NCI-H82 treated with DMSO at 0.1 percent for 48 hours (cell line): Measurements from ENCODE around the gene ZNF580.
A peak's percentile ranks its signal among the peaks of the same experiment; 100 is the strongest.

Experiments used
- DNase-seq: peaks from one replicate; lab custom pipeline; 2025; ENCODE audit not compliant: unreplicated experiment; lab: John Stamatoyannopoulos, UW

ZNF580 gene

GRCh38 chr19:55605637-55606470 lies 34.9 kb upstream of the ZNF580 start, which contains the start of gene ZNF865:
TSS of gene ZNF865 (plus strand) at chr19:55605647. CDS start at chr19:55613619, 7,972 bp downstream.
- peak; percentile 75 for DNase-seq

- no peak for DNase-seq
These were observed 34.4 kb upstream of the ZNF580 start for GRCh38 chr19:55606471-55606787.

GRCh38 chr19:55606817-55607216 lies 34.0 kb upstream of the ZNF580 start:
- DNase-seq, result no peak

GRCh38 chr19:55609326-55609725 lies 31.5 kb upstream of the ZNF580 start:
- DNase-seq, result no peak

GRCh38 chr19:55611300-55611982 lies 29.4 kb upstream of the ZNF580 start:
- no peak for DNase-seq

- DNase-seq, result no peak
These were observed 28.7 kb upstream of the ZNF580 start for GRCh38 chr19:55611983-55612645.

GRCh38 chr19:55613396-55613795 lies 27.4 kb upstream of the ZNF580 start:
- DNase-seq, result no peak

GRCh38 chr19:55613930-55614710 lies 26.7 kb upstream of the ZNF580 start:
- no peak for DNase-seq

GRCh38 chr19:55614711-55615542 lies 25.9 kb upstream of the ZNF580 start:
- DNase-seq, result no peak

GRCh38 chr19:55615543-55616394 lies 25.0 kb upstream of the ZNF580 start:
- DNase-seq, result no peak

- no peak for DNase-seq
These were observed 24.4 kb upstream of the ZNF580 start for GRCh38 chr19:55616395-55616875.

GRCh38 chr19:55617426-55617825 lies 23.4 kb upstream of the ZNF580 start:
- DNase-seq, result no peak

- no peak for DNase-seq
These were observed 22.4 kb upstream of the ZNF580 start for GRCh38 chr19:55618426-55618825.

- DNase-seq, result no peak
These were observed 21.5 kb upstream of the ZNF580 start for GRCh38 chr19:55619286-55619685.

- no peak for DNase-seq
These were observed 20.2 kb upstream of the ZNF580 start for GRCh38 chr19:55620410-55621204.

GRCh38 chr19:55621205-55621672 lies 19.6 kb upstream of the ZNF580 start:
- DNase-seq, result no peak

GRCh38 chr19:55621673-55622231 lies 19.1 kb upstream of the ZNF580 start:
- DNase-seq, result no peak
